Hippocampal formation (tissue), 2 donors: ENCODE data around the gene OPHN1.
"Not testable (repeated sequence)": the region's sequence is repeated elsewhere in the genome, so short reads cannot be mapped to it uniquely, and the experiment has no call there.

ENCODE experiments used
- DNase-seq, 2 donors: peaks; one replicate each; lab custom pipeline; 2025; lab: John Stamatoyannopoulos, UW

Gene OPHN1

GRCh38 chrX:68070119-68070518 lies 363.2 kb downstream of the OPHN1 start:
- DNase-seq: not testable (repeated sequence)

- DNase-seq: no peak
Observed at GRCh38 chrX:68061206-68061535, 372.1 kb downstream of the OPHN1 start.

DNA sequence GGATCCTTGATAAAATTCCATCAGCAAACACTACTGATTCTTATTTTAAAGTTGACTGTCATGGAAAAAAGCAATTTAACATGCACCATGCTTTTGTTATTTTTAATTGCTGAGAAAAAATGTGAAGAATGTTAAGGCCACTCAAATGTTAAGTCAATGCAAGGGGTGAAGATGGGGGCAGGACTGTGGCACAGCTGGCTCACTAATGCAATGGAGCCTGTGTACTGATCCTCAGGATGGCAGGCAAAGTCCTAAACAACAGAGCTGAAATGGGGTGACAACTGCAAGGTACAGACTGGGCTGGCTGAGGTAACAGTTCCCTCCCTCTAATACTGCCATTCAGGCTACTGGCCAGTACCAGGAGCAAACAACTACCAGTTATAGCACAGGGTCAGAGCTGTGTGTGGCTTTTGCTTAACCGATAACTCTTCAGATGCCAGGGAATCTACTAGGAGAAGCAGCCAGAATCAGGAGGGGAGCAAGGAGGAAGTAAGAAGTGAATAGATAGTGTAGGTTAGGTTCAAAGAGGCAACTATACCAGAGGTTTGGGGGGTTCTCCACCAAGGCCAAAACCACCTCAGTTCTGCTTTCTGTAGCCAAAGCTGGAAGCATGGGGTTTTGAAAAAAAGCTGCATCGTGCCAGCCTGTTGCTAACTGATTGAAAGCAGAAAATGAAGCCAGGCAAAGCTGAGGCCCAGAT lies 372.6 kb downstream of the OPHN1 start:
- DNase-seq: no peak

DNA sequence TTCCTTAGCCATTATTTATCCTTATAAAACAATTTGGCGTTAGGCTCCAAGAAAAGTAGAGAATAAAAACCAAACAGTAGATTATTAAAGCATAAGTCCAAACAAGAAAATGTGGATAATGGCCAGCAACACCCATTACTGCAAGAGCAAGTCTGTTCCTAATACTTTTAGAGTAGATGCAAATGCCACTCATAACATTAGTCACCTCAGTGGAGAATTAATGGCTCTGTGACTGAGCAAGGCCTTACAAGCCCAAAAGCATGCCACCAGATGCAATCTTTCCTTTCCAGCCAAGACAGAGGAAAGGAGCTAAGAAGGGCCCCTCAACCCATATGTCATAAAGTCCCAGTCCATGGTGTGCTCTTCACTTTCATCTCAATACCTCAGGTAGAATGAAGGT lies 373.8 kb downstream of the OPHN1 start:
- no peak for DNase-seq

DNA sequence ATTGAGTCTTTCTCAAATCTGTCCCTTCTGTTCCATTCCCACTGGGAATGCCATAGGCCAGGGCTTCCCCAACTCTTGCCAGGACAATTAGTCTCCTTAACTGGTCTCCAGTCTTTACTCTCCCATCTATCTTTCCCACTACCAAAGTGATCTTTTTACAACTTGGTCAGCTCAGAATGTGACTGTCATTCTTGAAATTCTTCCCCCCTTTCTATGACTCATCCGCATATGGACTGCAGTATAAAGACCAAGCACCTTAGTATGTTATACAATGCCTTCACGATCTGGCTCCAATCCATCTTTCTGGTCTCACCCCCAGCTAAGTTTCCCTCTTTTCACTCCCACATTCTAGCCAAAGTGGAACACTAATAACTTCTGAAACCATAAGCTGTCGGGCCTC lies 383.8 kb downstream of the OPHN1 start:
- DNase-seq: no peak

DNA sequence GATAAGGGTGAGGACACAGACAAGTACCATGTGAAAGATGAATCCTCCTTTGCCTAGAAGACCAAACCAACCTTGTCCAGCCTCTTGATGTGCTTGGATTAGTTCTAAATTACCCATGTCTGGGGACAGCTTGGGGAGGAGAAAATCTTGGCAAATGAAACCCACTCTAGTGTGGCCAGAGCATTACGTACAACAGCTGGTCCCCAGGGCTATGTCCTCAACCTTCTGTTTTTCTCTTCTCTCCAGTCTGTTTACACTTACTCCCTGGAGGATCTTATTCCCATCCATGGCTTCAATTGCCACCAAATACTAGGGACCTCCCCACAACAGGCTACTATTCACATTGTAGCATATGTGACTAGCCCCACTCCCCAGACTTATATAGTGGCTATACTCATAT lies 384.5 kb downstream of the OPHN1 start:
- no peak for DNase-seq

- no peak for DNase-seq
Observed at GRCh38 chrX:68045008-68045577, 388.2 kb downstream of the OPHN1 start.

- no peak for DNase-seq
Observed at GRCh38 chrX:68043713-68044438, 389.4 kb downstream of the OPHN1 start.

- no peak for DNase-seq
Observed at GRCh38 chrX:68041110-68041509, 392.2 kb downstream of the OPHN1 start.

GRCh38 chrX:68018248-68019203 lies 414.8 kb downstream of the OPHN1 start:
- no peak for DNase-seq

DNA sequence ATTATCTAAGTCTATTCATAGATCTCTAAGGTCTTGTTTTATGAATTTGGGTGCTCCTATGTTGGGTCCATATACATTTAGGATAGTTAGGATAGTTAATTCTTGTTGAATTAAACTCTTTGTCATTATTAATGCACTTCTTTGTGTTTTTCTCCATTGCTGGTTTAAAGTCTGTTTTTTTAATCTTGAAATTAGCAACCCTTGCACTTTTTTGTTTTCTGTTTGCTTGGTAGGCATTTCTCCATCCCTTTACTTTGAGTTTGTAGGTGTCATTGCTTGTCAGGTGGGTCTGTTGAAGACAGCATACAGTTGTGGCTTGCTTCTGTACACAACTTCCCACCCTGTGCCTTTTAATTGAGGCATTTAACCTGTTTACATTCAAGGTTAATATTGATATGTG lies 434.8 kb downstream of the OPHN1 start:
- DNase-seq: no peak
